Islet of Langerhans (tissue), 1 donor: ENCODE measurements around the gene CCDC78.
"Not testable (repeated sequence)": the region's sequence is repeated elsewhere in the genome, so short reads cannot be mapped to it uniquely, and the experiment has no call there.

ENCODE experiments used
- FAIRE-seq: peaks from one replicate; lab custom pipeline; 2011; peaks lifted over from hg19 to GRCh38; lab: Jason Lieb, UNC

The CCDC78 gene

DNA sequence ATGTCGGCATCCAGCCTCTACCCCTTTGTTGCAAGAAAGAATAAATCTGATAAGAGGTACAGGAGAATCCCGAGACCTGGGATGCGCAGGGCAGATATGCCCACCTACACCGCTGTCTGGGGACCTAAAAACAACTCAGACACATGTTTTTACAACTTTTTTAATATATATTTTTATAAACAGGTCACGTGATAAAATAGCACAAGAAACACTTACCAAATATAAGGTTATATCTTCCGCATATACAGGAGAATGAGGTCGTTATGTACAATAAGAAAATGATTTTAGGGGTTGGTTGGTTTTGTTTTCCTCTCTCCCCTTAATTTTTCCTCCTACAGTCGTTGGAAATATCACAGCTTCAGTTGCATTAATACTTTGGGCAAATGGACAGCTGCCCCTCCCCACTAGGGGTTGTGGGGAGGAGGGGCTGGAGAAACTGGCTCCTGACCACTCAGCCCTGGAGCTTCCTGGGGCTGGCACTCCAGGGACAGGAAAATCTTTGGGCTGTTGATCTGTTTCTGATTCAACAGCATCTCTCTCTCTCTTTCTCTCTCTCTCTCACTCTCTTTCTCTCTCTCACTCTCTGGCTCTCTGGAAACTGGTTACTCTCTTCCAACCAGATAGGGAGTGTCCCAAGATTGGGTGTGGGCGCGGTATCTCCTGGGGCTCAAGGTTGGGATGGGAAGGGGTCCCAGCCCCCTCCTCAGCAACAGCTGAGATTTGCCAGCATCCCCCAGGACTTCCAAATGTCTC, 33.7 kb downstream of the CCDC78 start:
- no peak for FAIRE-seq

DNA sequence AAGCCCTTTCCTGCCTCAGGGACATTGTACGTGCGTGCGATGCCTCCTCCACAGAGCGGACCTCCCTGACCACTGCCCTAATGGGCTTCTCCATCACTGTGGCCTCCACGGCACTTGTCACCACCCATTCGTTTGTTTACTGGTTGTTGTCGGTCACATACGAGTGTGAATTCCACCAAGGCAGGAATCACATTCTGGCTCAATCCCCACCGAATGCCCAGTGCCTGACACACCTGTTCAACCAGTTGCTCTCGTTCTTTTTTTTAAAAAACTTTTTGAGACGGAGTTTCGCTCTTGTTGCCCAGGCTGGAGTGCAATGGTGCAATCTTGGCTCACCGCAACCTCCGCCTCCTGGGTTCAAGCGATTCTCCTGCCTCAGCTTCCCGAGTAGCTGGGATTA, 35.0 kb downstream of the CCDC78 start:
- not testable (repeated sequence) for FAIRE-seq

DNA sequence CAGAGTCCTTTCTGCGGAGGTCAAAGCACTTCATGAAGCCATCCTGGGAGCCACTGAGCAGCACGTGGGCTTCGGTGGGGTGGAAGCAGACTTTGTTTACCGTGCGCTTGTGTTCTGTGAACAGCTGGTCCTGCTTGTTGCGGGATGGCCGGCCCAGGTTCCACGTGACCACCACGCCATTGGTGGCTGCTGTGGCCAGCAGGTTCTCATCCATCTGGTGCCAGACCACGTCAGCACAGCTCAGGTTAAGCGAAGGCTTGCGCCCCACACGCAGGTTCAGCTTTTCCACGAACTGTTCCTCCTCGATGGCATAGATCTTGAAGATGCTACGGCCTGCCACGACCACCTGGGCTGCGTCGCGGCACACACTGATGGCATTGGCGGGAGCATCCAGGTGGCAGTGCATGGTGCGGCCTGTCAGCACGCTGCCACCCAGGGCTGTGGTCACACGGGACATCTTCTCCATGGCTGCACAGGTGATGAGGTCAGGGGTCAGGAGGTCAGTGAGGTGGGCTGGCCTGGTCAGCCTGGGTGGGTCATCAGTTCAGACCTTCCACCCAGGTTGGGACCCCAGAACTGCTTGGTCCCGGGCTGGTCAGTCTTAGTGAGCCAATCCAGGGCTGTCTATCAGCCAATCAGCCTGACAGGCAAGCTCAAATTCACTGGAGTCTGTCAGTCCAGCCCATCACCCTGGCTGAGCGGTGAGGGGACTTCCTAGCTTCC, 36.9 kb downstream of the CCDC78 start:
- FAIRE-seq, result no peak

DNA sequence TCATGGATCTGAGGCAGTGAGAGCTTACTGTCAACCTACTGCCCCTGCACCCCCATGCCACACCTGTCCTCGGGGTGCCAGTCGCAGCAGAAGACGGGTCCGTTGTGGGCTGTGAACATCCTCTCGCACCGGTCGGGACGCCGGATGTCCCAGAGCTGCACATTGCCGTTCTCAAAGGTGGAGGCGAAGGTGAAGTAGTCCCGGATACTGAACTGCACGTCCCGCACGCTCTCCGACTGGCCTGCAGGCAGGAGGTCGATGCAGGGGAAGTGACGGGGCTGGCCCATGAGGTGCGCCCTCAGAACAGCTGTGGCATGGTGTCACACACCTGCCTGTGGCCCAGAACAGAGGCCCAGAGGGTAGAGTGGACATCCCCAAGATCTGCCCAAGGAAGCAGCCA, 38.7 kb downstream of the CCDC78 start:
- FAIRE-seq, result no peak

DNA sequence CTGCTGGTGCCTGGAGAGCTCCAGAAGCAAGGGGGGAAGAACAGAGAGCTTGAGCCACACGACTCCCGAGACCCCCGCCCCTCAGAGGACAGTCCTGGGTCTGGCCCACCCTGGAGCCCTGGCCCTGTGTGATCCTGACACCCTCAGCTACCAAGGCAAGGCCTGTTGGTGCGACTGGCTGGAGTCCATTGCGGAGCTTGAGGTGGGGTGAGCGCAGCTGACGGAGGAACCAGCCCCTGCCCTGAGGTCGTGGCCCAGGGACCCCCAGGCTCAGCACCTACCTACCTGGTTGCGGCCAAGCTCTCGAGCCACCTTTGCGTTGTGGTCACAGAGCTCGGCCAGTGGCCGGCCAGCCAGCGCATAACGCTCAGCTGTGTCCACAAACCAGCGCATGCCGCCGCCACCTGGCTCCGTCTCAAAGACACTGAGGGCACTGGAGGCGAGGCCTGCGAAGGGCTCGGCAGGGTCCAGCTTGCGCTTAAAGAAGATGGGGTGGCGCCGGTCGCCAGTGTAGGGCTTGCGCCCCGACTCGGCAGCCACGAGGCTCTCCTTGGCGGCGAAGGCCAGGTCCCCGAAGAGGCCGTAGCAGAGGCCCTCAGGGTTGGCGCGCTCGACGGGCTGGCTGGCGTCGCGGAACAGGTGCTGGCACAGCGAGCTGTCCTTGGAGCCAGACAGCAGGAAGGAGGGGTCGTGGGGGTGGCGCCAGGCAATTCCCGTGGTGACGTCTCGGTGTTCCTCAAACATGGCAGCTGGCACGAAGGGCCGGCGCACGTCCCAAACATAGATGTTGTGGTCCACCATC, 39.6 kb downstream of the CCDC78 start:
- no peak for FAIRE-seq

DNA sequence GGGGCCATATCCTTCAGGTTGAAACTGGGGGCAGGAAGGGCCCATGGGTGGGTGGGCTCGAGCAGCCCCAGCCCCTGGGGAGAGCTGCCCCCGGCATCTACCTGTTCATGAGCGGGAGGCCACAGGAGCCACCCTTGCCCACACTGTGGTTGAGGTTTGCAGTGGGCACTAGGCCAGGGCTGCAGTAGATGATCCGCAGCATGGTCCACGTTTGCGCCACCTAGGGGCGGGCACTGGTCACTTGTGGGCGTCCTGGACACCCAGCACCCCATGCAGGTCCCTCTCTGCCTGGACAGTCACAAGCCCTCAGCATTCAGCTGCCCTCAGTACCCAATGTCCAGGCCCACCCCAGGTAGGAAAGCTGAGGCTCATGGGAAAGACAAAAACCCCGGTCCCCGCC, 40.3 kb downstream of the CCDC78 start:
- no peak for FAIRE-seq

DNA sequence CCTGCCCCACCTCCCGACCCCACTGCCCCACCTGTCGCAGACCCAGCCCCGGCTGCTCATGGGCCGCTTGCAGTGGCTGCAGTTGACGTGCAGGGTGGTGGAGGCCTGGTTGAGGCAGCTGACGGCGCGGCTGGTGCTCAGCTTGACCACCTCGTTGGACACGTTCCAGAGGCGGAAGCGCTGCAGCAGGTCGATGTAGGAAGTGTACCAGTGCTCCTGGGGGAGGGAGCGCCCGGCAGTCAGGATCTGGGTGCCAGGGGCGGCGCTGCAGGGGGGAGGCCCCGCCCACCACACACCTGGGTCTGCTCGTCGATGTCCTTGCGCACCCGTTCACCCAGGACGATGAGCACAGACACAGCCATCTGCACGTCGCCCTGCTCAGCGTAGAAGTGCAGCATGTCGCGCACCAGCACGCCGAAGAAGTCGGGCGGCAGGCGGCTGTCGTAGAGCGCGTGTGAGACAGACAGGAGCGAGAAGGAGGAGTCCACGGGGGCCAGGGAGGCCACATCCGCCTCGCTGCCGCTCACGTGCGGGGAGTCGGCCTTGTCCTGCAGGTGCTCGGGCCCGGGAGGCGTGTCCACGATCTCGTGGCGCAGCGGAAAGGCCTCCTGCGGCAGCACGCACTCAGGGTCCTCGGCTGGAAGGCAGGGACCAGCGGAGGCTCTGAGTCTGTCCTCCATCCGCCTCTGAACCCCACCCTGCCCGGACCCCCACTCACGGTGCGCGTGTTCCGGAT, 41.1 kb downstream of the CCDC78 start:
- FAIRE-seq, result no peak

DNA sequence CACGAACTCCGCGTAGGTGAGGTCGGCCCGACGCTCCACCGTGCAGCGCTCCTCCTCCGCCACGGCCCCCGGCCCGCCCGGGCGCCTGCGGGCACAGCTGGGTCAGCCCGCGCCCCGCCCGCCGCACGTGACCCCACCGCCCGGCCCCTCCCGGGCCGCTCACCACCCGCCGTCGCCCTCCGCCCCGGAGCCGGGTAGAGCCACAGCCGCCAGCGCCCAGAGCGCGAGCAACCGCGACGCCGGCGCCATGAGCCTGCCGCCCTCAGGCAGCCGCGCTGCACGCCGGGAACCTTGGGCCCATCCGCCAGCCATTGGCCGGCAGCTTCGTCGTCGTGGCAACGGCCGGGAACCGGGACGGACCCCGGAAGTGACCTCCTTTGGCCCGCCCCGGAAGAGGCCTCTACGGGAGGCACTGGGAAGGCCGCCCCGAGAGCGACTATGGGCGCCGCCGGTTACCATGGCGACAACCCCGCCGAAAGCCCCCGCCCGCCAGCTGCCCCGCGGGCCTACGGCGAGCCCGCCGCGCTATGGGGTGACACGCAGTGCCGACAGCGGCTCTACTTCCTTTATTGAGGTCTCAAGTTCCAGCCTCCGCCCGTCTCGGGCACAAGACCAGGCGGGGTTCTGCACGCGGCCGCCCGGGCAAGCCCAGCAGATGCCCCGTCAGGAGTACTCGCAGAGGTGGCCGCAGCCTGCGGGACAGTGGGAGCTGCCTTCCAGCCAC, 42.0 kb downstream of the CCDC78 start, which contains the start of gene JMJD8:
Gene JMJD8, minus strand, starts transcription at position 264 of the 724 bp plus-strand sequence. Its CDS starts 15 bp downstream, at position 249.
- no peak for FAIRE-seq

DNA sequence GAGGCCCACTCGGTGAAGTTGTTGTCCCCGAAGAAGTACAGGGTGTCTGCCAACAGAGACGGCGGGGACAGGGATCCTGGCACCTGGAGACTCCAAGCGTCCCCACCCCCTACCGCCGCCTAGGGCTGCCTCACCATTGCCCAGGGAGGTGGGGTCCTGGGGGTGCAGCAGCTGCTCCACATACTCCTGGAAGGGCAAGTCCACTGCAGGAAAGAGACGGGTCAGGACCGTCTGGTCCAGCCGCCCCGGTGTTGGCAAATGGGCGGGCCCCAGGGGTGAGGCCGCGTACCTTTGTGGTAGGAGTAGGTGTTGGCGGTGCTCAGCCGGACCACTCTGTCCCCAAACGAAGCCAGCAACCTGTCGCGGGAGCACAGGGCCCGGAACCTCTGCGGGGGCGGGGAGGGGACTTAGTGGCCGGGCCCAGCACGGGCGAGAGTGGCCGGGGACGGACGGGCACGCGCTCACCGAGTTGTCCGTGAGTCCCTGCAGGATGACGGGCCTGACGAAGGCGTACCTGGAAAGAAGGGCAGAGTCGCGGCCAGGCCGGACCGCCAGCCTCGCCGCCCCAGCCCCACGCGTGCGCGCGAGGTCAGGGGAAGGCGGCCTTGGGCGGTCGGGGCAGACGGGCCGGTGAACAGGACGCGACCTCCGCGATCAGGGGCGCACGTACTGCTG, 42.7 kb downstream of the CCDC78 start:
- FAIRE-seq, result no peak

DNA sequence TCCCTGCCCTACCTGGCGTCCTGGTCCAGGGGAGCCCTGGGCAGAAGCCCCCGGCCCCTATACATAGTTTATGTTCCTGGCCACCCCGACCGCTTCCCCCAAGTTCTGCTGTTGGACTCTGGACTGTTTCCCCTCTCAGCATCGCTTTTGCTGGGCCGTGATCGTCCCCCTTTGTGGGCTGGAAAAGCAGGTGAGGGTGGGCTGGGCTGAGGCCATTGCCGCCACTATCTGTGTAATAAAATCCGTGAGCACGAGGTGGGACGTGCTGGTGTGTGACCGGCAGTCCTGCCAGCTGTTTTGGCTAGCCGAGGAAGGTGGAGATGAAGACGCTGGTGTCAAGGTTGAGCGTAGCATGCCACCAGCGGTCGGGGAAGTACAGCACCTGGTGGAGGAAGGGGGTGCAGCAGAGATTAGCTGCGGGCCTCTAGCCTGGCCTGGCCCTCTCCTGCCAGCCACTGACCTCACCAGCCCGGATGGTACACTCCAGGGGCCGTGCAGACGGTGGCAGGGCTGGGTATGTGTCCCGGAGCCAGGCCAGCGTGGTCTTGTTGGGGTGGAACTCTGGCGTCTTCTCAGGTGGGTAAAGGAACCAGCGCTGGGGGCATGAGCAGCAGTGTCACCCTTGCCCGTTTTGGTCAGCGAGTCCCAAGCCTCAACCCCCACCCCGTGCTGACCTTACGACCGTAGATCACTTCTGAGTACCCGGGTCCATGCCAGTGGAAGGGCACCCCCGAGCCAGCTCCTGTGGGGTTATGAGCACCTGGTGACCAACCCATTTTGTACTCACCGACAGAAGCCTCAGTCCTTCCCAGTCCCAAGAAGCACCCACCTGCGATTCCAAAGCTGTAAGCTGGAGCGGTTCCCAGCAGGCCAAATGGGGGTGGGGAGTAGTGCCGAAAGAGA, 43.5 kb downstream of the CCDC78 start:
- FAIRE-seq, result no peak

DNA sequence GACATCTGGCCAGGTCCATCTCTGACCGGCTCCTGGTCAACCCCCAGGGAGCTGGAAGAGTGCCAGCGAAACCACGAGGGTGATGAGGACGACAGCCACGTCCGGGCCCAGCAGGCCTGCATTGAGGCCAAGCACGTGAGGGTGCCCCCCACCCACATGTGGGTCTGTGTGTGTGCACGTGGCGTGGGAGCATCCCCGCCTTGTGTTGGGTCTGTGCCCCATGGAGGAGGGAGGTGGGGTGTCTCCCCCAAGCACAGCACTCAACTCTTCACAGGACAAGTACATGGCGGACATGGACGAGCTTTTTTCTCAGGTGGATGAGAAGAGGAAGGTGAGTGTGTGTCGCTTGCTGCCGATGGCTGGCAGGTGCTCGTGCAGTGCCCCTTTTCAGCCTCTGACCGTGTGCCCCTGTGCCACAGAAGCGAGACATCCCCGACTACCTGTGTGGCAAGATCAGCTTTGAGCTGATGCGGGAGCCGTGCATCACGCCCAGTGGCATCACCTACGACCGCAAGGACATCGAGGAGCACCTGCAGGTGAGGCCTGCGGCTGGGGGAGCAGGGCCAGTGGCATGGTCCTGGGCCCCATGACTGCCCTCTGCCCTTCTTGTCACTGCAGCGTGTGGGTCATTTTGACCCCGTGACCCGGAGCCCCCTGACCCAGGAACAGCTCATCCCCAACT, 44.4 kb downstream of the CCDC78 start:
- no peak for FAIRE-seq

DNA sequence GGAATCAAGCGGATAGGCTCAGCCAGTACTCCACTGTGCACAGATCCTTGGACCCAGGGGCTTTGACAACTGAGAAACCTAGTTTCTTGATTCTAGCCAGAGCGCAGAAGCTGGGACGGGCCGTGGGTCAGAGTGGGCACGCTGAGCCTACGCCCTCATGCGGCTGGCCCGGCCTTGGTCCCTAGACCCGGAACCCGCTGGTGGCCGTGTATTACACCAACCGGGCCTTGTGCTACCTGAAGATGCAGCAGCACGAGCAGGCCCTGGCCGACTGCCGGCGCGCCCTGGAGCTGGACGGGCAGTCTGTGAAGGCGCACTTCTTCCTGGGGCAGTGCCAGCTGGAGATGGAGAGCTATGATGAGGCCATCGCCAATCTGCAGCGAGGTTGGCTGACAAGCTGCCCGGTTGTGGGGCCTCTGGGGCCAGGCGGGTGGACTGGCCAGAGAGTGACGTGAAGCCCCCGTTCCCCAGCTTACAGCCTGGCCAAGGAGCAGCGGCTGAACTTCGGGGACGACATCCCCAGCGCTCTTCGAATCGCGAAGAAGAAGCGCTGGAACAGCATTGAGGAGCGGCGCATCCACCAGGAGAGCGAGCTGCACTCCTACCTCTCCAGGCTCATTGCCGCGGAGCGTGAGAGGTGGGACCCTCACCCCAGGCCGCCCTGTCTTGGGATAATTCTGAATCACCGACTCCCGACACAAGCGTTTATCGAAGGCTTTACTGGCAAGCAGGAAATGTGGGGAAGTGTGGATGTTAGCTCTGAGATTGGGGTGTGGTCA, 45.1 kb downstream of the CCDC78 start:
- FAIRE-seq, result no peak

DNA sequence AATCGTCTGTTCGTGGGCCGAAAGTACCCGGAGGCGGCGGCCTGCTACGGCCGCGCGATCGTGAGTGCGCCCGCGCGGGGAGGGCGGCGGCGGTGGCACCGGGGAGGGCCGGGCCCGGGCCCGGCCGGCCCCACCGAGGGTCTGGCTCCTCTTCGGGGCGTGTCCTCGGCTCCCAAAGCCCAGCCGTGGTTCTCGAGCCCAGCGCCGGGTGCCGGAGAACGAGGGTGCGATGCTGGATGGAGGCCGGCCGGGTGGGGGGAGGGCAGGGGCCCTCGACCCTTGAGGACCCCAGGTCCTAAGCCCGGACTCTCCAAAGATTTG, 45.7 kb downstream of the CCDC78 start:
- FAIRE-seq, result no peak

DNA sequence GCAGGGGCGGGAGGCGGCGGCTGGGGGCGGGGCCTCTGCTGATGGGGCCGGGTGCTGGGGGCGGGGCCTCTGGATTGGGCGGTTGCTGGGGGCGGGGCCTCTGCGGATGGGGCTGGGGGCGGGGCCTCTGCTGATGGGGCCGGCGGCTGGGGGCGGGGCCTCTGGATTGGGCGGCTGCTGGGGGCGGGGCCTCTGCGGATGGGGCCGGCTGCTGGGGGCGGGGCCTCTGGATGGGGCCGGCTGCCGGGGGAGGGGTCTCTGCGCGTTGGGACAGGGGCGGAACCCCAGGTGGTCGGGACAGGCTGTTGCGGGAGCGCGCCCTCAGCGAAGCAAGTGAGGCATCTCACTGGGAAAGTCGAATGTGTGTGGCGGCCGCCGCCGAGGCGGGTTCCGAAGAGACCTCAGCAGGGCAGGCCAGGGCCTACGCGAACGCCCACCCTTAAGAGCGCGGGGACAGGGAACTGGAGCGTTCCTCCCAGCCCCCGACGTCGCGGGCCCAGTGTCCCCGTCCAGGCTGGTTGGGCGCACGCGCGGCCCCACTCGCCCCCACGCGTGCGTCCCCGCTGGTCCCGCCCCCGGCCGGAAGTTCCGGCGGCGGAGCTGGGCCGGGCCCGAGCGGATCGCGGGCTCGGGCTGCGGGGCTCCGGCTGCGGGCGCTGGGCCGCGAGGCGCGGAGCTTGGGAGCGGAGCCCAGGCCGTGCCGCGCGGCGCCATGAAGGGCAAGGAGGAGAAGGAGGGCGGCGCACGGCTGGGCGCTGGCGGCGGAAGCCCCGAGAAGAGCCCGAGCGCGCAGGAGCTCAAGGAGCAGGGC, 46.2 kb downstream of the CCDC78 start, which contains the start of gene STUB1:
Gene STUB1, plus strand, starts transcription at position 597 of the 811 bp plus-strand sequence. Its CDS starts 116 bp downstream, at position 713.
- FAIRE-seq, result no peak

DNA sequence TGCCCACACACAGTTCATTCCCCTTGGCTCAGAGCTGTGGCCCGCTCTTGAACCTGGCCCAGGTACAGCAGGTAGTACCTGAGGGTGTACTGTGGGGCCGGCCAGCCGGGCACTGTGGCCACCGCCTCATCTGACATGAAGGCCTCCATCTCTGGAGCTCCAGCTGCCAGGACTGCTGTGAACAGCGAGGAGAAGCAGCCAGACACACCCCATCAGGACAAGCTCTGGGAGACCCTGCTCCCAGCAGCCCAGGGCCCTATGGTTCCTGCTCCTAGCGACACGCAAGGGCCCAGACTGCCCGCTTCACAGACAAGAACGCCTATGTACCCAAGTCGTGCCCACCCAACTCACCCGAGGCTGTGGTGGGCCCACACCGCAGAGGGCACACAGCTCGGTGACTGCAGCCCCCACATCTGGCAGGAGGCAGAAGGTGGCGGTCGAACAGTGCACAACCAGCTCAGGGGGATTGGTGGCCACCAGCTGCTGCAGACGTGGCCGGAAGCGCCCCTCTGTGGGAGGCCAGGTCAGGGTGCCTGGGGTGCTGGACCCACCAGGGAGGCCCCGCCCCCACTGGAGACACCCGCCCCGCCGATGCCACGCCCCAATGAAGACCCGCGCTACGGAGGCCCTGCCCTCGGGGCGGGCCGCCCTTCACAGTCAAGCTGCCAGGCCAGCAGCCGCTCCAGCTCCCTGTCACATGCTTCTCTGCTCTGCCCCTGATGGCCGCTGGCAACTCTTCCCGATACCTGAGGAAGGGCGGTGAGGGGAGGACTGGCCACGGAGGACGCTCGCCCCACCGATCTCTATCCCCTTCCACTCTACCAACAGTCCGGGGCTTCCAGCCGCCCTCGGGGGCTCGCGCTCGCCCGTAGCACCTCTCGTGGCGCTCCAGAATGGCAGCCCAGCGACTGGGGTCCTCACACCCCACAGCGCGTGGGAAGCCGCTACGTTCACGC, 47.1 kb downstream of the CCDC78 start:
- no peak for FAIRE-seq

DNA sequence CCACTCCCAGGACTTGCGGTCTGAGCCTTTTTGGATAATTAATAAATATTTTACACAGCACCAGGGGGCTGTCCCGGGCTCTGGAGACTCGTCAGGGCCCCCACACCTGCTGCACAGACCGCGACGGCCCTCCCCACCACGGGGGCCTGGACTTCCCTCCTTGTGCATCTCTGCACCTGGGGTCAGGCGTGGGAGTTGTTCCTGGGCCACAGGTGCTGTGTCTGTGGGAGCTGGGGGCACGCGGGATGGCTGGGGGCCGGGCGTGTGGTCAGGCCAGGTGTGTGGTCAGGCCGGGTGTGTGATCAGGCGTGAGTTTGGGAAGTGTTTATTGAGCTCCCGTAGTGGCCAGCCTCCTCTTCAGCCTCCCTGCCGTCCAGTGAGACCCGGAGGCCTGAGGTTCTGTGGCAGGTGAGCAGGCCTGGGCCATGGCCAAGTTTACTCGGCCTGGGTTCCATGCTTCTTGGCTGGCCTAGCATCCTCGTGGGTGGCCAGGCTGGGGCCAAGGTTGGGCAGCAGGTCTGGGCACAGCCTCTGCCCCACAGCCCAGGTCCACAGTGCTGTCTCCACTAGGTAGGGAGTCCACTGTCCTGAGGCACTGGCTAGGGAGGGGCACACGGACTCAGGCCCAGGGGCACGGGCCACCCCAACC, 47.9 kb downstream of the CCDC78 start:
- no peak for FAIRE-seq
